Activated B cell treated with CpG ODN at 0.5 μM for 24 hours (primary cell): ENCODE data around the gene GLB1L. TPM values are rescaled to one million over a fixed set of nuclear protein-coding genes. Genes with fewer than 3 reads are reported as not detected.

Experiments
- ATAC-seq: fragments of 200-7000 bp; cut with Tn5 transposase; one replicate; pipeline ENCODE4 v1.10.0; 2021; ENCODE audit warnings: low read depth, mild to moderate bottlenecking, moderate library complexity
- CTCF ChIA-PET: fragments of 350-600 bp; sonication (Branson Sonifier 250); formaldehyde crosslinking; loops from one replicate; lab custom pipeline; 2021; ENCODE audit warnings: antibody characterized with exemption; lab: Charles Lee
- POLR2A ChIA-PET: fragments of 350-600 bp; sonication (Branson Sonifier 250); formaldehyde crosslinking; loops from one replicate; lab custom pipeline; 2021; ENCODE audit warnings: antibody characterized with exemption; lab: Charles Lee
- DNase-seq: peaks from one replicate; pipeline ENCODE4 v3.0.0; 2022
- H3K27ac Mint-ChIP-seq: one replicate; pipeline ENCODE4 v1.8.0; 2020; ENCODE audit warnings: mixed read lengths
- H3K27me3 Mint-ChIP-seq: one replicate; pipeline ENCODE4 v1.8.0; 2021; ENCODE audit warnings: mixed read lengths
- H3K36me3 Mint-ChIP-seq: one replicate; pipeline ENCODE4 v1.8.0; 2021; ENCODE audit warnings: low read depth, mixed read lengths
- H3K4me1 Mint-ChIP-seq: one replicate; pipeline ENCODE4 v1.8.0; 2021; ENCODE audit warnings: mixed read lengths
- H3K4me3 Mint-ChIP-seq: one replicate; pipeline ENCODE4 v1.8.0; 2020; ENCODE audit warnings: mild to moderate bottlenecking, mixed read lengths
- H3K9me3 Mint-ChIP-seq: one replicate; pipeline ENCODE4 v1.8.0; 2020; ENCODE audit warnings: mixed read lengths
- intact Hi-C: fragments of 100-400 bp; cut with micrococcal nuclease; formaldehyde crosslinking; loops from one replicate; pipeline ENCODE4 v1.15.1; 2024
- total RNA-seq: library from RNA; stranded (reverse); gene quantifications from 2 replicates; pipeline ENCODE4 v1.2.3, GENCODE V29; 2022
- TF ChIP-seq, protein P1 (sequence below): fragments of 200-600 bp; IDR thresholded peaks from one replicate; pipeline ENCODE4 v1.8.0; 2022; ENCODE audit warnings: antibody characterized with exemption, mild to moderate bottlenecking

GLB1L gene
- 4.5 and 4.6 TPM in 2 replicates for total RNA-seq

DNA sequence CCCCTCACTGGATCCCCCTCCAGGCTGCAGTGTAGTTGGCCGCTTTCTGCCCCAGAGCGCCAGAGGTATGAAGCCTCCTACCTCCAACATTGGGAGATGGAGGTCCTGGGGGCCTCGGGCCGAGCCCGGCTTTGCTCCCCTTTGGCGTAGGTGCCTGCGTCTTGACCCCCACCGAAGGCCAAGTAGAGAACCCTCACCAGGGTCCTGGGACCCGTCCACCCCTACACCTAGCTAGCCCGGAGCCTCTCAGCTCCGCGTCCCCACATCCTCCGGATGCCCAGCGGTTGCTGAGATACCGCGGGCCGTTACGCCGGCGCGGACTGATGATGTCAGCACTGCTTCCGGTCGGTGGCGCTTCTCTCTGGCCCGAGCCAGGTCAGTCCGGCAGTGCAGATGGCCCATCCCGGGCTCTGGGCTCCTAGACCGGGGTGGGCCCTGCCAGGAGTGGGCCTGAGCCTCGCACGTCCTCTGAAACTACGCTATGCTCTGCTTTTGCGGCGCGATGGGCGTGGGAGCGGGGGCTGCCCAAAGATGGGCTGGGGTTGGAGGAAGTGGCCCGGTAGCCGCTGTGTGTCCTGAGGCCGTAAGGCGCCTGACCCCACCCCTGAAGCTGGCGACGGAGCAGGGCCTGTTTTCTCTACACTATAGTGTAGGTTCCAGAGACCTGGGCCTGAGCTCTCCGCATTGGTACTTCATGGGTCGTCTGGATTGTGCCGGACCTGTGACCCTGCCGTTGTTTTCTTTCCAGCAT, at the start of gene GLB1L, which contains the start of gene STK16:
Gene GLB1L (minus strand): TSS at position 297 of the 751 bp plus-strand sequence. CDS start 1,871 bp downstream, outside the sequence.
Gene STK16 (plus strand): TSS at position 332 of the 751 bp plus-strand sequence. CDS start 521 bp downstream, outside the sequence.
- ATAC-seq: peak; percentile 64
- intact Hi-C loops: loop anchor here (1.0 to 2.0 kb wide), 8 partner anchors 8 to 1027 kb away; partner anchors contain the start of genes ANKZF1, ATG9A, DNAJB2 and NHEJ1
- DNase-seq: peak; percentile 95
- H3K27me3 Mint-ChIP-seq: no peaks in the 10 kb centered on the region
- H3K4me3 Mint-ChIP-seq: peak within 1 kb of the TSS; percentile 90
- CTCF ChIA-PET: interaction anchor here (1.1 to 3.9 kb wide), 8 partner anchors 9 to 74 kb away, joined by 3 to 27 read pairs (median 5); partner anchors contain the start of genes ANKZF1, ATG9A, DNAJB2 and TUBA4A
- H3K27ac Mint-ChIP-seq: peak within 1 kb of the TSS; percentile 98
- TF ChIP-seq, protein P1, sequence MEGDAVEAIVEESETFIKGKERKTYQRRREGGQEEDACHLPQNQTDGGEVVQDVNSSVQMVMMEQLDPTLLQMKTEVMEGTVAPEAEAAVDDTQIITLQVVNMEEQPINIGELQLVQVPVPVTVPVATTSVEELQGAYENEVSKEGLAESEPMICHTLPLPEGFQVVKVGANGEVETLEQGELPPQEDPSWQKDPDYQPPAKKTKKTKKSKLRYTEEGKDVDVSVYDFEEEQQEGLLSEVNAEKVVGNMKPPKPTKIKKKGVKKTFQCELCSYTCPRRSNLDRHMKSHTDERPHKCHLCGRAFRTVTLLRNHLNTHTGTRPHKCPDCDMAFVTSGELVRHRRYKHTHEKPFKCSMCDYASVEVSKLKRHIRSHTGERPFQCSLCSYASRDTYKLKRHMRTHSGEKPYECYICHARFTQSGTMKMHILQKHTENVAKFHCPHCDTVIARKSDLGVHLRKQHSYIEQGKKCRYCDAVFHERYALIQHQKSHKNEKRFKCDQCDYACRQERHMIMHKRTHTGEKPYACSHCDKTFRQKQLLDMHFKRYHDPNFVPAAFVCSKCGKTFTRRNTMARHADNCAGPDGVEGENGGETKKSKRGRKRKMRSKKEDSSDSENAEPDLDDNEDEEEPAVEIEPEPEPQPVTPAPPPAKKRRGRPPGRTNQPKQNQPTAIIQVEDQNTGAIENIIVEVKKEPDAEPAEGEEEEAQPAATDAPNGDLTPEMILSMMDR: no peak
- POLR2A ChIA-PET: interaction anchor here (0.7 to 12.0 kb wide), 16 partner anchors 9 to 349 kb away, joined by 3 to 287 read pairs (median 7); partner anchors contain the start of genes ABCB6, ANKZF1, ATG9A and CNPPD1
- H3K4me1 Mint-ChIP-seq: peaks cover 57% of the 10 kb centered on the region
- peaks cover 27% of the 10 kb centered on the region for H3K36me3 Mint-ChIP-seq
- H3K9me3 Mint-ChIP-seq: no peaks in the 10 kb centered on the region

DNA sequence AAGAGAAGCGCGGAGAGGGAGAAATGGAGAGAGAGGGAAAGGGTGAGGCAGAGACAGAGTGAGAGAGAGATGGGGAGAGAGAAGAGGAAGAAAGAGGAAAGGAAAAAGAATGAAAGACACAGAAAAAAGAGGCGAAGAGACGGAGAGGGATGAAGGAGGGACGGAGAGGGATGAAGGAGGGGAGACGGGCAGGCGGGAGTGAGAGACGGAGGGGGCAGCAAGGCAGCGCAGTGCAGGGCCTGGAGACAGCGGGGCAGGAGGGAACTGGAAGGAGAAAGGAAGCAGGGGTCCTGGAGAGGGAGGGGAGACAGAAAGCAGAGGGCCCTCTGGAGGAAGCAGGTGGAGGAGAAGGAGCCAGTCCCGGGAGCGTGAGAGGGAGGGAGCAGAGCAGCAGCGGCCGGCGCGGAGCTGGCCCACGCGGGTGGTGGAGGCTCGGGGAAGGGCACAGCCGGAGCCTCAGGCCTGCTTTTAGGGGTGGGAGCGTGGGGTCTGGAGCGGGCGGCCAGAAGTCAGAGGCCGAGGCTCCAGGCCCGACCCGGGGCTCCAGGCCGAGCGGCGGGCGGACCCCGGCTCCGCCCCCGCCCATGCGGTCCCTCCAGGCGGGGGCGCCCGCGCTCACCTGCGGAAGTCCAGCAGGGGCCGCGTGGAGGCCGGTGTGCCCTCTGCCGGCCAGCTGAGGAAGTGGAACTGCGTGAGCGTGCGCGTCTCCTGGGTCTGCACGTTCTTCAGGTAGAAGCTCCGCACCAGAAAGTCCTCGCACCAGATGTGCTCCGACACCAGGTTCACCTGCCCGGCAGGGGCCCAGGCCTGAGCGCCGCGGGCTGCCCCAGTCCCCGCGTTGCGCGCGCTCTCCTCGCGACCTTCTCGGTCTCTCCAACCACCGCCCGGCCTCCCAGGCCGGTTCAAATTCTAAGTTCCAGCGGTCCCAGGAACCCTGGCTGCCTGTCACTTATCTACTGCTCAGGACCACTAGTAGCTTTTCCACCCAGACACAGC, 49.4 kb upstream of the GLB1L start:
- peak; percentile 91 for DNase-seq
- CTCF ChIA-PET: interaction anchor here (0.6 to 6.2 kb wide), 36 partner anchors 9 to 424 kb away, joined by 3 to 155 read pairs (median 5); partner anchors contain the start of genes ABCB6, ANKZF1, ATG9A and CNPPD1

DNA sequence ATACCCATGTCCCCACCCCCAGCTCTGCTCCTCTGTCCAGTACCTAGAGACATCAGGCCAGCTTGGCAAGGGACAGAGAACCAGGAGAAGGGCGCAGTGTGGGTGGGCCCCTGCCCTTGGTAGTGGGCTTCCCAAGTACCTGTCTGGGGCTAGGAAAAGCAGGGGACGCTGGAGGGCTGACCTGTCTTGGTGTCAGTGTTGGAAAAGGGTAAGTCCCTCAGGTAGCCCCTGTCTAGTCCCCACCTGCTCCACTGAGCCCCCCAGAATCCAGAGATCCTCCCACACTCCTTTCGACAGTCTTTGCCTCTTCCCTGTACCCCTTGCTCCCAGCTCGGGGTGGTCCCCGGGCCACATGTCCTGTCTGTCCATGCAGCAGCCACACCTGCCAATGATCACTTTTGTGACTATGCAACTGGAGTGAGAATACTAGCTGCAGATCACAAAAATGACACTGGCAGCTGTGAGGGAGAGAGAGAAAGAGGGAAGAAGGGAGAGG, 48.5 kb upstream of the GLB1L start:
- Mint-ChIP-seq H3K4me3 (peak overlapping the region; percentile 78), H3K4me1 (peaks cover 20% of the 10 kb centered on the region), H3K9me3 (no peaks in the 10 kb centered on the region), H3K36me3 (no peaks in the 10 kb centered on the region), H3K27me3 (peaks cover 1% of the 10 kb centered on the region), H3K27ac (peak overlapping the region; percentile 65)
- POLR2A ChIA-PET: interaction anchor here (1.0 to 10.1 kb wide), 8 partner anchors 14 to 134 kb away, joined by 4 to 138 read pairs (median 16); partner anchors contain the start of genes CNPPD1, DNAJB2, TUBA4A and TUBA4B
- ATAC-seq (no peak), DNase-seq (no peak)
- CTCF ChIA-PET: interaction anchor here (1.0 to 6.2 kb wide), 11 partner anchors 13 to 135 kb away, joined by 3 to 155 read pairs (median 30); partner anchors contain the start of genes ABCB6, CNPPD1, DNAJB2 and GLB1L
- TF ChIP-seq, protein P1: no peak
- intact Hi-C loops: loop anchor here (1.0 to 2.0 kb wide), 5 partner anchors 14 to 95 kb away; partner anchors contain the start of genes ABCB6, ANKZF1, ATG9A and DNAJB2

More for the DNA sequence above, 49.4 kb upstream of the GLB1L start:
- Mint-ChIP-seq H3K4me1 (peaks cover 24% of the 10 kb centered on the region), H3K27me3 (peaks cover 6% of the 10 kb centered on the region), H3K36me3 (no peaks in the 10 kb centered on the region), H3K4me3 (peak overlapping the region; percentile 78), H3K9me3 (no peaks in the 10 kb centered on the region), H3K27ac (peak overlapping the region; percentile 65)
- intact Hi-C loops: loop anchor here (1.0 to 5.0 kb wide), 9 partner anchors 15 to 442 kb away; partner anchors contain the start of genes ABCB6, ANKZF1, ATG9A and DNAJB2
- ATAC-seq: peak; percentile 95
- POLR2A ChIA-PET: interaction anchor here (0.5 to 10.1 kb wide), 20 partner anchors 9 to 399 kb away, joined by 3 to 138 read pairs (median 8); partner anchors contain the start of genes ABCB6, ANKZF1, ATG9A and CNPPD1
- TF ChIP-seq, protein P1: peak; percentile 64

DNA sequence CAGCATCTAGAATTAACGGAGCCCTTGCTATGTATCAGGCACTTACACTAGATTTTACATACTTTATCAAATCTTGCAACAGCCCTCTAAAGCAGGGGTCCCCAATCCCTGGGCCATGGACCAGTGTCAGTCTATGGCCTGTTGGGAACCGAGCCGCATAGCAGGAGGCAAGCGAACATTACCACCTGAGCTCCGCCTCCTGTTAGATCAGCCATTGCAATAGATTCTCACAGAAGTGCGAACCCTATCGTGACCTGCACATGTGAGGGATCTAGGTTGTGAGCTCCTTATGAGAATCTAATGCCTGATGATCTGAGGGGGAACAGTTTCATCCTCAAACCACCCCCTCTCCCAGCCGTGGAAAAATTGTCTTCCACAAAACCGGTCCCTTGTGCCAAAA, 47.4 kb upstream of the GLB1L start:
- Mint-ChIP-seq H3K4me3 (no peak overlapping the region), H3K4me1 (peaks cover 17% of the 10 kb centered on the region), H3K27me3 (no peaks in the 10 kb centered on the region), H3K9me3 (no peaks in the 10 kb centered on the region), H3K27ac (no peak overlapping the region), H3K36me3 (no peaks in the 10 kb centered on the region)
- ATAC-seq (no peak), DNase-seq (no peak)
- ChIA-PET POLR2A (interaction anchor here (0.6 to 10.1 kb wide), 5 partner anchors 13 to 87 kb away, joined by 4 to 138 read pairs (median 29); partner anchors contain the start of genes DNAJB2, TUBA4A, TUBA4B and ZFAND2B), CTCF (interaction anchor here (2.6 to 6.2 kb wide), 4 partner anchors 11 to 133 kb away, joined by 6 to 155 read pairs (median 32); partner anchors contain the start of genes DNAJB2, NHEJ1, SLC23A3 and TUBA4A)
- TF ChIP-seq, protein P1: no peak
- intact Hi-C loops: no loop called here
